K562 (cell line): ENCODE results near the gene NR2F6. TPM values are rescaled to one million over a fixed set of nuclear protein-coding genes. Genes with fewer than 3 reads are reported as not detected.

Source experiments
- ARID1B ChIP-seq: fragments of 450-650 bp; IDR thresholded peaks from 2 replicates; pipeline ENCODE4 v1.6.1; 2016; ENCODE audit warnings: antibody characterized with exemption, mild to moderate bottlenecking, inconsistent platforms
- ASH1L ChIP-seq: fragments of 450-650 bp; IDR thresholded peaks from 2 replicates; pipeline ENCODE4 v1.6.1; 2018; ENCODE audit warnings: borderline replicate concordance, mild to moderate bottlenecking, low read depth; ENCODE audit not compliant: partially characterized antibody
- BRCA1 ChIP-seq, 2 experiments: fragments of 450-650 bp in 1 of 2; sonication (generic) in 1 of 2; formaldehyde crosslinking in 1 of 2; IDR thresholded peaks; 2 replicates each; pipeline versions ENCODE4 v1.5.0 to v1.6.1; 2017 to 2020; ENCODE audit warnings: mild to moderate bottlenecking in 1 of 2, missing genetic modification reagents in 1 of 2
- C11orf30 ChIP-seq: fragments of 450-650 bp; IDR thresholded peaks from 2 replicates; pipeline ENCODE4 v1.6.1; 2016; ENCODE audit warnings: low read depth, mild to moderate bottlenecking
- CTBP1 ChIP-seq: fragments of 450-650 bp; IDR thresholded peaks from 2 replicates; pipeline ENCODE4 v1.6.1; 2016; ENCODE audit warnings: borderline replicate concordance
- ELF1 ChIP-seq: fragments of 200-800 bp; sonication (Bioruptor generic); IDR thresholded peaks from 2 replicates; pipeline ENCODE4 v1.6.1; 2016; ENCODE audit warnings: missing genetic modification characterization, missing compliant biosample characterization
- GABPB1 ChIP-seq: sonication (generic); formaldehyde crosslinking; IDR thresholded peaks from 2 replicates; pipeline ENCODE4 v1.8.0; 2022; ENCODE audit warnings: mild to moderate bottlenecking, missing genetic modification reagents
- HNRNPL ChIP-seq: fragments of 200-400 bp; formaldehyde crosslinking; IDR thresholded peaks from 2 replicates; pipeline ENCODE4 v1.6.1; 2017; ENCODE audit warnings: low read depth, mild to moderate bottlenecking, low read length
- KDM1A ChIP-seq, 2 experiments: fragments of 450-650 bp; IDR thresholded peaks; 2 replicates each; pipeline ENCODE4 v1.6.1; 2016; ENCODE audit warnings: mild to moderate bottlenecking in 2 of 2
- MEF2A ChIP-seq: IDR thresholded peaks from 2 replicates; pipeline ENCODE4 v1.6.1; 2011; ENCODE audit warnings: low read depth, mild to moderate bottlenecking, low read length, moderate library complexity; ENCODE audit not compliant: control insufficient read depth
- NFIX ChIP-seq: fragments of 250-450 bp; sonication (Bioruptor Pico); IDR thresholded peaks from 2 replicates; pipeline ENCODE4 v1.4.0; 2020; ENCODE audit warnings: low read depth, mild to moderate bottlenecking, moderate library complexity
- NR4A1 ChIP-seq, 2 experiments: fragments of 250-450 bp in 1 of 2; fragments of 450-650 bp in 1 of 2; sonication (Bioruptor Pico) in 1 of 2; IDR thresholded peaks; 2 replicates each; pipeline versions ENCODE4 v1.4.0 to v1.6.1; 2016 to 2020; ENCODE audit warnings: mild to moderate bottlenecking in 2 of 2, missing compliant biosample characterization in 1 of 2, missing genetic modification characterization in 1 of 2, moderate library complexity in 1 of 2
- POLR2G ChIP-seq: fragments of 200-400 bp; formaldehyde crosslinking; IDR thresholded peaks from 2 replicates; pipeline ENCODE4 v1.6.1; 2017; ENCODE audit warnings: low read depth, mild to moderate bottlenecking, antibody characterized with exemption, low read length, moderate library complexity
- RBFOX2 ChIP-seq: fragments of 200-400 bp; formaldehyde crosslinking; IDR thresholded peaks from 2 replicates; pipeline ENCODE4 v1.6.1; 2017; ENCODE audit warnings: low read depth, mild to moderate bottlenecking, low read length, moderate library complexity
- SETDB1 ChIP-seq: IDR thresholded peaks from one replicate; pipeline ENCODE4 v1.6.1; 2012; ENCODE audit warnings: low read length, control low read depth, inconsistent platforms
- SIN3A ChIP-seq, 2 experiments: fragments of 150-350 bp in 1 of 2; IDR thresholded peaks; 2 replicates each; pipeline ENCODE4 v1.6.1; 2011 to 2016; ENCODE audit warnings: borderline replicate concordance in 2 of 2, low read depth in 2 of 2, low read length in 2 of 2, mild to moderate bottlenecking in 2 of 2, moderate library complexity in 2 of 2; ENCODE audit not compliant: control insufficient read depth in 1 of 2
- SLC30A9 ChIP-seq: fragments of 250-450 bp; sonication (Bioruptor Pico); IDR thresholded peaks from 2 replicates; pipeline ENCODE4 v1.8.0; 2022; ENCODE audit warnings: mild to moderate bottlenecking, moderate library complexity
- SOX6 ChIP-seq: fragments of 450-650 bp; IDR thresholded peaks from 2 replicates; pipeline ENCODE4 v1.6.1; 2014; ENCODE audit warnings: mild to moderate bottlenecking
- SREBF1 ChIP-seq: fragments of 150-350 bp; IDR thresholded peaks from 2 replicates; pipeline ENCODE4 v1.6.1; 2014; ENCODE audit warnings: antibody characterized with exemption, low read depth, low read length, borderline replicate concordance
- ZFP36 ChIP-seq: fragments of 150-350 bp; IDR thresholded peaks from 2 replicates; pipeline ENCODE4 v1.6.1; 2018; ENCODE audit warnings: low read length, low read depth; ENCODE audit not compliant: partially characterized antibody
- ZNF217 ChIP-seq: sonication (generic); formaldehyde crosslinking; IDR thresholded peaks from 2 replicates; pipeline ENCODE4 v1.8.0; 2022; ENCODE audit warnings: mild to moderate bottlenecking, missing genetic modification reagents
- ZNF316 ChIP-seq: fragments of 450-650 bp; IDR thresholded peaks from 2 replicates; pipeline ENCODE4 v1.6.1; 2016
- ZNF644 ChIP-seq: fragments of 200-800 bp; sonication (Bioruptor generic); IDR thresholded peaks from 2 replicates; pipeline ENCODE4 v1.6.1; 2016; ENCODE audit warnings: low read depth, missing genetic modification characterization, missing compliant biosample characterization
- ZNF696 ChIP-seq: fragments of 250-450 bp; sonication (Bioruptor Pico); conservative IDR thresholded peaks from 2 replicates; pipeline ENCODE4 v1.4.0; 2020; ENCODE audit warnings: mild to moderate bottlenecking, moderate library complexity
- polyA plus RNA-seq, 8 experiments: library from polyadenylated mRNA; depleted of rRNA in 4 of 8; stranded (reverse) in 5 of 8; unstranded in 3 of 8; fragments of >200 nt; fragmentation: Nextera tagmentation in 2 of 8; fragmentation: Illumina TruSeq in 1 of 8; extraction: Ambion mirVana in 2 of 8; extraction: Trizol in 1 of 8; gene quantifications; 2 replicates each; pipeline versions ENCODE4 v1.2.1 to v1.2.3, GENCODE V29; 2011 to 2014; ENCODE audit warnings: inconsistent platforms in 1 of 8, missing spikeins in 1 of 8
- total RNA-seq, 7 experiments: library from RNA; depleted of rRNA in 6 of 7; stranded (reverse); fragments of >200 nt in 6 of 7; fragmentation: Illumina TruSeq in 2 of 7; extraction: Trizol in 2 of 7; gene quantifications; 2 replicates each; pipeline versions ENCODE4 v1.2.1 to v1.2.3, GENCODE V29; 2011 to 2021; ENCODE audit warnings: low replicate concordance in 1 of 7
- TF ChIP-seq, protein P1 (sequence below): fragments of 200-800 bp; sonication (Bioruptor generic); IDR thresholded peaks from 2 replicates; pipeline ENCODE4 v1.6.1; 2017; ENCODE audit warnings: missing genetic modification characterization, missing compliant biosample characterization
- TF ChIP-seq, protein P2 (sequence below): fragments of 450-650 bp; IDR thresholded peaks from 2 replicates; pipeline ENCODE4 v1.6.1; 2016; ENCODE audit warnings: antibody characterized with exemption
- TF ChIP-seq, protein P3 (sequence below): fragments of 450-650 bp; IDR thresholded peaks from 2 replicates; pipeline ENCODE4 v1.6.1; 2016; ENCODE audit warnings: low read depth, mild to moderate bottlenecking, moderate library complexity

Gene NR2F6
- total and polyA plus RNA-seq, 9 of the 15 experiments (the other 6 are each of a cell fraction or from before 2014, with no cell fraction given) = 0.76 to 97.5 (median 18.8) TPM

DNA sequence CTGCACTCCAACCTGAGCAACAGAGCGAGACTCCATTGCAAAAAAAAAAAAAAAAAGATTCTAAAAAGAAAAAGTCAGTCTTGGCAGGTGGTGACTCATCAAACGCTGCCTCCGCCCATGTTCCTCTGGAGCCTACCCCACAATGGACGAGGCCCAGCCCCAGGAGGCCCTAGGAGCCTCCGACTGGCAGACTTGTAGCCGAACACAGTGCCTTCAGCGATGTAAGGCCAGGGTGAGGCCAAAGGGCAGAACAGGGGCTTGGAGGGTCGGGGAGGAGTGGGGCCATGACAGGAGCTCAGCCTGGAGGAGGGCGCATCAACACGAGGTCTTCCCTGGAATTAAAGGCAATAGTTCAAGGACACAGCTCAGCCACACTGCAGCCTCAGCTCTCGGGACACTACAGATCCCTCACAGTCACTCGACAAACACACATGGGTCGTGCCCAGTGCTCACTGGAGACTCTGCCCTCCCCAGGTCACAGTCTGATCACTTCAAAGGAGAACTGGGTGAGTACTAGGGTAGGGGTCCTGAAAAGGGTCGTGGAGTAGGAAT is 25.4 kb downstream of the NR2F6 start (continued):
- no peak for TF ChIP-seq NR4A1 (CRISPR knock-in tag; IDR thresholded peaks at IDR 0.05)
- no peak for TF ChIP-seq NR4A1 (tag; IDR thresholded peaks at IDR 0.05)
- TF ChIP-seq, protein P1, sequence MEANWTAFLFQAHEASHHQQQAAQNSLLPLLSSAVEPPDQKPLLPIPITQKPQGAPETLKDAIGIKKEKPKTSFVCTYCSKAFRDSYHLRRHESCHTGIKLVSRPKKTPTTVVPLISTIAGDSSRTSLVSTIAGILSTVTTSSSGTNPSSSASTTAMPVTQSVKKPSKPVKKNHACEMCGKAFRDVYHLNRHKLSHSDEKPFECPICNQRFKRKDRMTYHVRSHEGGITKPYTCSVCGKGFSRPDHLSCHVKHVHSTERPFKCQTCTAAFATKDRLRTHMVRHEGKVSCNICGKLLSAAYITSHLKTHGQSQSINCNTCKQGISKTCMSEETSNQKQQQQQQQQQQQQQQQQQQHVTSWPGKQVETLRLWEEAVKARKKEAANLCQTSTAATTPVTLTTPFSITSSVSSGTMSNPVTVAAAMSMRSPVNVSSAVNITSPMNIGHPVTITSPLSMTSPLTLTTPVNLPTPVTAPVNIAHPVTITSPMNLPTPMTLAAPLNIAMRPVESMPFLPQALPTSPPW (CRISPR knock-in tag) = peak; percentile 28; the same call in 1 of the 2 replicates
- TF ChIP-seq SIN3A (IDR thresholded peaks at IDR 0.05; ENCODE audit: borderline replicate concordance in 2 of 2, control insufficient read depth in 1 of 2, low read depth in 2 of 2, low read length in 2 of 2) = no peak
- no peak for TF ChIP-seq SLC30A9 (CRISPR knock-in tag)
- TF ChIP-seq ZFP36 = no peak
- TF ChIP-seq, protein P2, sequence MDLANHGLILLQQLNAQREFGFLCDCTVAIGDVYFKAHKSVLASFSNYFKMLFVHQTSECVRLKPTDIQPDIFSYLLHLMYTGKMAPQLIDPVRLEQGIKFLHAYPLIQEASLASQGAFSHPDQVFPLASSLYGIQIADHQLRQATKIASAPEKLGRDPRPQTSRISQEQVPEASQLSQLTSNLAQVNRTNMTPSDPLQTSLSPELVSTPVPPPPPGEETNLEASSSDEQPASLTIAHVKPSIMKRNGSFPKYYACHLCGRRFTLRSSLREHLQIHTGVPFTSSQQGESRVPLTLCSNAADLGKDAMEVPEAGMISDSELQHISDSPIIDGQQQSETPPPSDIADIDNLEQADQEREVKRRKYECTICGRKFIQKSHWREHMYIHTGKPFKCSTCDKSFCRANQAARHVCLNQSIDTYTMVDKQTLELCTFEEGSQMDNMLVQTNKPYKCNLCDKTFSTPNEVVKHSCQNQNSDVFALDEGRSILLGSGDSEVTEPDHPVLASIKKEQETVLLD = no peak
- no peak for TF ChIP-seq SETDB1
- TF ChIP-seq HNRNPL = no peak
- no peak for TF ChIP-seq BRCA1 (IDR thresholded peaks at IDR 0.05)
- no peak for TF ChIP-seq BRCA1 (CRISPR knock-in tag; IDR thresholded peaks at IDR 0.05)
- TF ChIP-seq ELF1 (tag) = no peak
- TF ChIP-seq POLR2G = peak; percentile 70
- 0 out of 2 replicates have a peak, but pooled peaks have one; percentile 17 for TF ChIP-seq SOX6
- TF ChIP-seq ASH1L = no peak
- TF ChIP-seq ZNF217 (CRISPR knock-in tag) = no peak
- TF ChIP-seq GABPB1 (CRISPR knock-in tag) = no peak
- TF ChIP-seq SREBF1 = no peak
- TF ChIP-seq NFIX (CRISPR knock-in tag) = no peak
- TF ChIP-seq CTBP1 = 0 out of 2 replicates have a peak, but pooled peaks have one; percentile 23
- 0 out of 4 replicates have a peak, but pooled peaks of 1 of the 2 experiments have one; percentile 4 for TF ChIP-seq KDM1A (IDR thresholded peaks at IDR 0.05)
- peak; percentile 70 for TF ChIP-seq RBFOX2
- TF ChIP-seq C11orf30 = peak; percentile 76
- TF ChIP-seq ZNF644 = no peak
- TF ChIP-seq MEF2A = no peak
- TF ChIP-seq ZNF696 (CRISPR knock-in tag) = no peak
- peak; percentile 57; the same call in 1 of the 2 replicates for TF ChIP-seq ARID1B
- TF ChIP-seq, protein P3, sequence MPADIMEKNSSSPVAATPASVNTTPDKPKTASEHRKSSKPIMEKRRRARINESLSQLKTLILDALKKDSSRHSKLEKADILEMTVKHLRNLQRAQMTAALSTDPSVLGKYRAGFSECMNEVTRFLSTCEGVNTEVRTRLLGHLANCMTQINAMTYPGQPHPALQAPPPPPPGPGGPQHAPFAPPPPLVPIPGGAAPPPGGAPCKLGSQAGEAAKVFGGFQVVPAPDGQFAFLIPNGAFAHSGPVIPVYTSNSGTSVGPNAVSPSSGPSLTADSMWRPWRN = no peak
- TF ChIP-seq ZNF316 = peak; percentile 81
